GM12865 (cell line): Measurements from ENCODE around the gene ZNF669.

ENCODE experiments used
- DNase-seq: peaks from one replicate; pipeline ENCODE4 v3.0.0; 2010; ENCODE audit warnings: low read depth
- H3K4me3 ChIP-seq: 2 replicates; pipeline ENCODE4 v1.5.1; 2011; ENCODE audit warnings: mild to moderate bottlenecking, low read depth, low read length, control low read depth
- CTCF ChIP-seq: IDR thresholded peaks from 2 replicates; pipeline ENCODE4 v1.5.1; 2011; ENCODE audit warnings: low read length, control low read depth, low read depth, inconsistent platforms; ENCODE audit not compliant: insufficient read depth; ENCODE audit errors: missing control alignments

Gene ZNF669

GRCh38 chr1:247090455-247090854 is 13.7 kb downstream of the ZNF669 start:
- DNase-seq = no peak
- TF ChIP-seq CTCF = no peak
- H3K4me3 ChIP-seq = no peak overlapping the region

- no peak for DNase-seq
Measured at GRCh38 chr1:247089616-247090375, 14.4 kb downstream of the ZNF669 start.

GRCh38 chr1:247088967-247089366 is 15.2 kb downstream of the ZNF669 start:
- no peak for DNase-seq
- no peak overlapping the region for H3K4me3 ChIP-seq
- no peak for TF ChIP-seq CTCF

More at GRCh38 chr1:247089616-247090375, 14.4 kb downstream of the ZNF669 start:
- TF ChIP-seq CTCF = no peak
- no peak overlapping the region for H3K4me3 ChIP-seq

- H3K4me3 ChIP-seq = no peak overlapping the region
- no peak for TF ChIP-seq CTCF
- no peak for DNase-seq
Measured at GRCh38 chr1:247087256-247087655, 16.9 kb downstream of the ZNF669 start.

- H3K4me3 ChIP-seq = no peak overlapping the region
- DNase-seq = no peak
- no peak for TF ChIP-seq CTCF
Measured at GRCh38 chr1:247085310-247085709, 18.8 kb downstream of the ZNF669 start.

- DNase-seq = no peak
- no peak overlapping the region for H3K4me3 ChIP-seq
- TF ChIP-seq CTCF = no peak
Measured at GRCh38 chr1:247084771-247085170, 19.4 kb downstream of the ZNF669 start.
